SK-N-SH (cell line): ENCODE measurements around the gene PSAT1. TPM values are rescaled to one million over a fixed set of nuclear protein-coding genes. Genes with fewer than 3 reads are reported as not detected.

Experiments
- CTCF ChIA-PET: fragments of 300-600, 350-600 bp; formaldehyde crosslinking; extraction: SDS; loops from one replicate; lab custom pipeline; 2021; lab: Yijun Ruan, JAX
- POLR2A ChIA-PET: fragments of 350-600 bp; sonication (Branson Sonifier 250); formaldehyde crosslinking; extraction: SDS; loops from one replicate; lab custom pipeline; 2020; ENCODE audit warnings: antibody characterized with exemption, inconsistent platforms; lab: Yijun Ruan, JAX
- DNase-seq: peaks from one replicate; pipeline ENCODE4 v3.0.0; 2012
- H2AFZ ChIP-seq: fragments of 200-600 bp; sonication (generic); 2 replicates; pipeline ENCODE4 v1.8.1; 2016; ENCODE audit warnings: antibody characterized with exemption, mild to moderate bottlenecking, low read depth
- H3F3A ChIP-seq: fragments of 200-600 bp; sonication (generic); replicated peaks from 2 replicates; pipeline ENCODE3; 2016; ENCODE audit warnings: antibody characterized with exemption, mild to moderate bottlenecking; ENCODE audit not compliant: insufficient read depth
- H3K27ac ChIP-seq, 2 experiments: fragments of 200-500 bp in 1 of 2; fragments of 200-600 bp in 1 of 2; sonication (Bioruptor generic) in 1 of 2; sonication (generic), shearing (Covaris generic) in 1 of 2; 2 replicates each; pipeline versions ENCODE4 v1.5.1 to v1.6.1; 2014 to 2016; ENCODE audit warnings: low read depth in 2 of 2, inconsistent platforms in 1 of 2, low read length in 1 of 2, mild to moderate bottlenecking in 1 of 2, mixed read lengths in 1 of 2
- H3K27me3 ChIP-seq: fragments of 200-600 bp; sonication (generic), shearing (Covaris generic); 2 replicates; pipeline ENCODE4 v1.6.1; 2016; ENCODE audit warnings: mixed run types; ENCODE audit not compliant: insufficient read depth
- H3K36me3 ChIP-seq, 2 experiments: fragments of 200-500 bp in 1 of 2; fragments of 200-600 bp in 1 of 2; sonication (Bioruptor generic) in 1 of 2; sonication (generic) in 1 of 2; replicated peaks in 1 of 2; 2 replicates each; pipeline versions ENCODE3 to v1.5.1; 2014 to 2016; ENCODE audit warnings: low read length in 1 of 2, mild to moderate bottlenecking in 1 of 2; ENCODE audit not compliant: insufficient read depth in 2 of 2, control insufficient read depth in 1 of 2
- H3K4me1 ChIP-seq, 2 experiments: fragments of 200-500 bp in 1 of 2; fragments of 200-600 bp in 1 of 2; sonication (Bioruptor generic) in 1 of 2; sonication (generic), shearing (Covaris generic) in 1 of 2; 2 replicates each; pipeline versions ENCODE4 v1.5.1 to v1.6.1; 2014 to 2016; ENCODE audit warnings: low read depth in 1 of 2, low read length in 1 of 2, mixed run types in 1 of 2; ENCODE audit not compliant: insufficient read depth in 2 of 2, control insufficient read depth in 1 of 2
- H3K4me2 ChIP-seq: fragments of 200-600 bp; sonication (generic), shearing (Covaris generic); 2 replicates; pipeline ENCODE4 v1.6.1; 2017; ENCODE audit warnings: mixed run types
- H3K4me3 ChIP-seq, 2 experiments: fragments of 200-500 bp in 1 of 2; fragments of 200-600 bp in 1 of 2; sonication (Bioruptor generic) in 1 of 2; sonication (generic), shearing (Covaris generic) in 1 of 2; 2 replicates each; pipeline versions ENCODE4 v1.5.1 to v1.8.1; 2014 to 2016; ENCODE audit warnings: low read depth in 2 of 2, inconsistent platforms in 1 of 2, low read length in 1 of 2, mild to moderate bottlenecking in 1 of 2, mixed read lengths in 1 of 2, moderate library complexity in 1 of 2
- H3K79me2 ChIP-seq: fragments of 200-600 bp; sonication (generic); 2 replicates; pipeline ENCODE4 v1.8.1; 2017; ENCODE audit warnings: mild to moderate bottlenecking; ENCODE audit not compliant: insufficient read depth
- H3K9ac ChIP-seq: fragments of 200-600 bp; sonication (generic); 2 replicates; pipeline ENCODE4 v1.6.1; 2017; ENCODE audit warnings: mixed run types
- H3K9me2 ChIP-seq: fragments of 200-600 bp; sonication (generic); 2 replicates; pipeline ENCODE4 v1.6.1; 2017; ENCODE audit warnings: mixed run types
- H3K9me3 ChIP-seq: fragments of 200-600 bp; sonication (generic); 2 replicates; pipeline ENCODE4 v1.6.1; 2017; ENCODE audit warnings: mixed run types, mild to moderate bottlenecking, moderate library complexity
- H4K20me1 ChIP-seq: fragments of 200-600 bp; sonication (generic); 2 replicates; pipeline ENCODE4 v1.6.1; 2017; ENCODE audit warnings: mild to moderate bottlenecking, mixed run types; ENCODE audit not compliant: insufficient read depth
- ELF1 ChIP-seq: IDR thresholded peaks from 2 replicates; pipeline ENCODE4 v1.4.0; 2012
- EP300 ChIP-seq, 2 experiments: IDR thresholded peaks; 2 replicates each; pipeline versions ENCODE4 v1.4.0 to v1.6.1; 2012; ENCODE audit warnings: borderline replicate concordance in 1 of 2, low read depth in 1 of 2, low read length in 1 of 2
- EZH2phosphoT487 ChIP-seq: fragments of 200-600 bp; sonication (generic); IDR thresholded peaks from 2 replicates; pipeline ENCODE4 v1.6.1; 2017; ENCODE audit warnings: low read depth, mixed run types, mild to moderate bottlenecking, antibody characterized with exemption, moderate library complexity, borderline replicate concordance
- FOSL2 ChIP-seq: IDR thresholded peaks from 2 replicates; pipeline ENCODE4 v1.4.0; 2012; ENCODE audit warnings: low read depth, mild to moderate bottlenecking, moderate library complexity, borderline replicate concordance
- FOXM1 ChIP-seq: IDR thresholded peaks from 2 replicates; pipeline ENCODE4 v1.4.0; 2012; ENCODE audit warnings: low read depth, mild to moderate bottlenecking
- GATA2 ChIP-seq: sonication (generic); formaldehyde crosslinking; IDR thresholded peaks from 2 replicates; pipeline ENCODE4 v1.5.0; 2020; ENCODE audit warnings: mild to moderate bottlenecking, missing genetic modification reagents
- MEF2A ChIP-seq: IDR thresholded peaks from 2 replicates; pipeline ENCODE4 v1.4.0; 2012; ENCODE audit warnings: low read depth, borderline replicate concordance
- MXI1 ChIP-seq: IDR thresholded peaks from 2 replicates; pipeline ENCODE4 v1.6.1; 2012; ENCODE audit warnings: mild to moderate bottlenecking, low read depth, low read length, improper control_type of control experiment
- PBX3 ChIP-seq: IDR thresholded peaks from 2 replicates; pipeline ENCODE4; 2012
- RAD21 ChIP-seq: IDR thresholded peaks from 2 replicates; pipeline ENCODE4 v1.6.1; 2012; ENCODE audit warnings: mild to moderate bottlenecking, low read length
- RFX5 ChIP-seq: IDR thresholded peaks from 2 replicates; pipeline ENCODE4 v1.6.1; 2012; ENCODE audit warnings: mild to moderate bottlenecking, improper control_type of control experiment, low read length
- RXRA ChIP-seq: IDR thresholded peaks from 2 replicates; pipeline ENCODE4 v1.4.0; 2012; ENCODE audit warnings: low read depth, mild to moderate bottlenecking, borderline replicate concordance
- TAF1 ChIP-seq: IDR thresholded peaks from 2 replicates; pipeline ENCODE4 v1.6.1; 2012; ENCODE audit warnings: low read depth, mild to moderate bottlenecking, low read length, moderate library complexity, borderline replicate concordance
- ZBTB33 ChIP-seq: IDR thresholded peaks from 2 replicates; pipeline ENCODE4 v1.4.0; 2012; ENCODE audit warnings: low read depth, borderline replicate concordance
- WGBS: methylation state at CpG from one replicate; pipeline ENCODE4 v1.1.6; 2017; ENCODE audit warnings: low lambda C conversion rate; 5-methylcytosine and 5-hydroxymethylcytosine counted together
- polyA plus RNA-seq, 3 experiments: library from polyadenylated mRNA; depleted of rRNA; stranded (reverse); fragments of >200 nt; gene quantifications; 2 replicates each; pipeline ENCODE4 v1.2.3, GENCODE V29; 2012

The PSAT1 gene
- polyA plus RNA-seq, 1 of the 3 experiments (the other 2 are of a cell fraction), result 37.0 TPM

GRCh38 chr9:78319197-78320029 lies 22.5 kb downstream of the PSAT1 start:
- Histone ChIP-seq H3K9me3 (no peaks in the 10 kb centered on the region), H3K36me3 (peaks cover 11 to 36% of the 10 kb centered on the region in 2 experiments), H4K20me1 (no peaks in the 10 kb centered on the region), H3K4me3 (no peak overlapping the region), H3K4me1 (peaks cover 0 to 39% of the 10 kb centered on the region in 2 experiments; a peak in 2 of 4 replicates), H3K9ac (no peak overlapping the region), H3K9me2 (no peaks in the 10 kb centered on the region), H3K27me3 (no peaks in the 10 kb centered on the region), H3K4me2 (no peak overlapping the region), H3F3A (no peaks in the 10 kb centered on the region), H2AFZ (no peak overlapping the region), H3K79me2 (no peaks in the 10 kb centered on the region), H3K27ac (no peak overlapping the region)
- CTCF ChIA-PET, result no interaction called here
- no peak for TF ChIP-seq RAD21
- no peak for TF ChIP-seq ELF1
- TF ChIP-seq ZBTB33, result no peak
- no peak for TF ChIP-seq RXRA
- no peak for TF ChIP-seq PBX3
- TF ChIP-seq MEF2A, result no peak
- TF ChIP-seq FOXM1, result no peak
- no peak for TF ChIP-seq MXI1
- TF ChIP-seq GATA2 (CRISPR knock-in tag), result no peak
- TF ChIP-seq FOSL2, result no peak
- TF ChIP-seq TAF1, result no peak
- TF ChIP-seq RFX5, result no peak
- no peak for TF ChIP-seq EP300 (IDR thresholded peaks at IDR 0.05; ENCODE audit: borderline replicate concordance in 1 of 2, low read depth in 1 of 2, low read length in 1 of 2)
- no peak for TF ChIP-seq EZH2phosphoT487
- 87% methylated on average over 5 of the region's 6 CpGs for WGBS
- POLR2A ChIA-PET, result no interaction called here
- DNase-seq, result no peak
